Activated CD8-positive, alpha-beta T cell treated with anti-CD3 and anti-CD28 coated beads for 36 hours (primary cell): ENCODE data around the gene FBXO28. TPM values are rescaled to one million over a fixed set of nuclear protein-coding genes. Genes with fewer than 3 reads are reported as not detected.

Experiments
- ATAC-seq: fragments of 200-7000 bp; cut with Tn5 transposase; one replicate; pipeline ENCODE4 v1.10.0; 2021; ENCODE audit warnings: mild to moderate bottlenecking, moderate library complexity
- CTCF ChIA-PET: fragments of 350-600 bp; sonication (Branson Sonifier 250); formaldehyde crosslinking; loops from one replicate; lab custom pipeline; 2021; ENCODE audit warnings: antibody characterized with exemption; lab: Charles Lee
- POLR2A ChIA-PET: fragments of 350-600 bp; sonication (Branson Sonifier 250); formaldehyde crosslinking; loops from one replicate; lab custom pipeline; 2021; ENCODE audit warnings: antibody characterized with exemption; lab: Charles Lee
- DNase-seq: peaks from one replicate; pipeline ENCODE4 v3.0.0-alpha.2; 2020
- H3K27ac Mint-ChIP-seq: one replicate; pipeline ENCODE4 v1.8.0; 2021; ENCODE audit warnings: mild to moderate bottlenecking, mixed read lengths
- H3K27me3 Mint-ChIP-seq: one replicate; pipeline ENCODE4 v1.8.0; 2021; ENCODE audit warnings: mixed read lengths
- H3K36me3 Mint-ChIP-seq: one replicate; pipeline ENCODE4 v1.8.0; 2021; ENCODE audit warnings: low read depth, mixed read lengths
- H3K4me1 Mint-ChIP-seq: one replicate; pipeline ENCODE4 v1.8.0; 2021; ENCODE audit warnings: low read depth, mixed read lengths
- H3K4me3 Mint-ChIP-seq: one replicate; pipeline ENCODE4 v1.8.0; 2021; ENCODE audit warnings: mild to moderate bottlenecking, moderate library complexity, mixed read lengths
- H3K9me3 Mint-ChIP-seq: one replicate; pipeline ENCODE4 v1.8.0; 2021; ENCODE audit warnings: mixed read lengths
- intact Hi-C: fragments of 100-400 bp; cut with micrococcal nuclease; formaldehyde crosslinking; loops from one replicate; pipeline ENCODE4 v1.10.0; 2022
- total RNA-seq, 2 experiments: library from RNA; stranded (reverse); gene quantifications; one replicate each; pipeline ENCODE4 v1.2.3, GENCODE V29; 2021
- TF ChIP-seq, protein P1 (sequence below): fragments of 200-600 bp; IDR thresholded peaks from one replicate; pipeline ENCODE4 v1.8.0; 2022; ENCODE audit warnings: antibody characterized with exemption, mild to moderate bottlenecking

FBXO28 gene
- total RNA-seq, 2 experiments from 2014 or later, result 21.5 to 21.7 TPM

GRCh38 chr1:224087286-224087794, 26.6 kb upstream of the FBXO28 start:
- H3K4me3 Mint-ChIP-seq, result no peak overlapping the region
- no peak for ATAC-seq
- no peaks in the 10 kb centered on the region for H3K4me1 Mint-ChIP-seq
- intact Hi-C loops, result no loop called here
- POLR2A ChIA-PET, result no interaction called here
- H3K36me3 Mint-ChIP-seq, result no peaks in the 10 kb centered on the region
- DNase-seq, result no peak
- H3K27me3 Mint-ChIP-seq, result peaks cover 10% of the 10 kb centered on the region
- no peak overlapping the region for H3K27ac Mint-ChIP-seq
- no peaks in the 10 kb centered on the region for H3K9me3 Mint-ChIP-seq
- TF ChIP-seq, protein P1, sequence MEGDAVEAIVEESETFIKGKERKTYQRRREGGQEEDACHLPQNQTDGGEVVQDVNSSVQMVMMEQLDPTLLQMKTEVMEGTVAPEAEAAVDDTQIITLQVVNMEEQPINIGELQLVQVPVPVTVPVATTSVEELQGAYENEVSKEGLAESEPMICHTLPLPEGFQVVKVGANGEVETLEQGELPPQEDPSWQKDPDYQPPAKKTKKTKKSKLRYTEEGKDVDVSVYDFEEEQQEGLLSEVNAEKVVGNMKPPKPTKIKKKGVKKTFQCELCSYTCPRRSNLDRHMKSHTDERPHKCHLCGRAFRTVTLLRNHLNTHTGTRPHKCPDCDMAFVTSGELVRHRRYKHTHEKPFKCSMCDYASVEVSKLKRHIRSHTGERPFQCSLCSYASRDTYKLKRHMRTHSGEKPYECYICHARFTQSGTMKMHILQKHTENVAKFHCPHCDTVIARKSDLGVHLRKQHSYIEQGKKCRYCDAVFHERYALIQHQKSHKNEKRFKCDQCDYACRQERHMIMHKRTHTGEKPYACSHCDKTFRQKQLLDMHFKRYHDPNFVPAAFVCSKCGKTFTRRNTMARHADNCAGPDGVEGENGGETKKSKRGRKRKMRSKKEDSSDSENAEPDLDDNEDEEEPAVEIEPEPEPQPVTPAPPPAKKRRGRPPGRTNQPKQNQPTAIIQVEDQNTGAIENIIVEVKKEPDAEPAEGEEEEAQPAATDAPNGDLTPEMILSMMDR, result no peak
- CTCF ChIA-PET, result no interaction called here

DNA sequence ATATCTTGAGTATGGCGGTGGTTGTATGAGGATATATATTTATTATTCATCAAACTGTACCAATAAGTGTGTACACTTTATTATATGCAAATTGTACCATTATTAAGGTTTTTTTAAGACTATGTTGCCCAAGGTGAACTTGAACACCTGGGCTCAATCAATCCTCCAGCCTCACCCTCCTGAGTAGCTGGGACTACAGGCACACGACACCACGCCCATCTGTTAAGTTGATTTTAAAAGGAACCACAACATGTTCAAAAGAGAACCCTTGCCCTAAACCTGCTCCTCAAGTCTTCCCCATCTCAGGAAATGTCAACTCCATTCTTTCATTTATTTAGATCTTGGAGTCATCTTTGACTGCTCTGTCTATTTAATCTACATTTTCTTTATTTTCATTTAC, 24.3 kb upstream of the FBXO28 start:
- ATAC-seq, result no peak
- DNase-seq, result no peak
- Mint-ChIP-seq H3K4me3 (no peak overlapping the region), H3K27ac (no peak overlapping the region), H3K36me3 (no peaks in the 10 kb centered on the region), H3K27me3 (peaks cover 12% of the 10 kb centered on the region), H3K9me3 (no peaks in the 10 kb centered on the region), H3K4me1 (no peaks in the 10 kb centered on the region)
- CTCF ChIA-PET, result no interaction called here
- intact Hi-C loops, result no loop called here
- TF ChIP-seq, protein P1, result no peak
- POLR2A ChIA-PET, result no interaction called here

GRCh38 chr1:224090116-224090515, 23.8 kb upstream of the FBXO28 start:
- Mint-ChIP-seq H3K27ac (no peak overlapping the region), H3K9me3 (no peaks in the 10 kb centered on the region), H3K36me3 (no peaks in the 10 kb centered on the region), H3K27me3 (peaks cover 12% of the 10 kb centered on the region), H3K4me3 (no peak overlapping the region), H3K4me1 (no peaks in the 10 kb centered on the region)
- DNase-seq (no peak), ATAC-seq (no peak)
- ChIA-PET POLR2A (no interaction called here), CTCF (no interaction called here)
- intact Hi-C loops, result no loop called here
- TF ChIP-seq, protein P1, result no peak

DNA sequence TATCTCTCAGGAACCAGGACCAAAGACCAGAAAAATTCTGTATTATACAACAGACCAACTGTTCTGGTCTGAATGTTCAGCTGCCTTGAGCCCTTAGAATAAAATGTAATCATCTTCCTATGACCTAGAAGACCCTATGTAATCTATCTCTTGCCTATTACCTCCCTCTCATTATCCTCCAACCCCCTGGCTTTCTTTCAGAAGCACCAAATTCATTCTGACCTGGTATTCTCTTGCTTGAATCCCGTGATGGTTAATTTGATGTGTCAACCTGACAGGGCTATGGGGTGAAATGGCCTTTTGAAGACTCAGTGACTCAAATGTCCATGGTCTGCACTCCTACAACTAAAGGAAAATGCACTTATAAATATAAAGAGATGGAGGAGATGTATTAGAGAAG, 21.8 kb upstream of the FBXO28 start:
- CTCF ChIA-PET, result no interaction called here
- H3K4me1 Mint-ChIP-seq, result no peaks in the 10 kb centered on the region
- no peak overlapping the region for H3K4me3 Mint-ChIP-seq

DNA sequence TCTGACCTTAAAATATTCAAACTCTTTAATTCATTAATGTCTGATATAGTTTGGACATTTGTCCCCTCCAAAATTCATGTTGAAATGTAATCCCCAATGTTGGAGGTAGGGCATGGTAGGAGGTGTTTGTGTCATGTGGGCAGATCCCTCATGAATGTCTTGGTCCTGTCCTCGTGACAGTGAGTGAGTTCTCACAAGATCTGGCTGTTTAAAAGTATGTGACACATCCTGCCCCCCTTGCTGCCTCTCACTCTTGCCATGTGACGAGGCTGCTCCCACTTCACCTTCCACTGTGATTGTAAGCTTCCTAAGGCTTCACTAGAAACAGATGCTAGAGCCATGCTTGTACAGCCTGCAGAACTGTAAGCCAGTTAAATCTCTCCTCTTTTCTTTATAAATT, 21.3 kb upstream of the FBXO28 start:
- peaks cover 10% of the 10 kb centered on the region for H3K27me3 Mint-ChIP-seq

More for the DNA sequence above, 21.8 kb upstream of the FBXO28 start:
- H3K9me3 Mint-ChIP-seq, result no peaks in the 10 kb centered on the region
- peaks cover 10% of the 10 kb centered on the region for H3K27me3 Mint-ChIP-seq
- no peak overlapping the region for H3K27ac Mint-ChIP-seq
- TF ChIP-seq, protein P1, result no peak
- intact Hi-C loops, result no loop called here
- no peak for ATAC-seq
- H3K36me3 Mint-ChIP-seq, result no peaks in the 10 kb centered on the region
- DNase-seq, result no peak
- POLR2A ChIA-PET, result no interaction called here

More for the DNA sequence above, 21.3 kb upstream of the FBXO28 start:
- intact Hi-C loops, result no loop called here
- Mint-ChIP-seq H3K9me3 (no peaks in the 10 kb centered on the region), H3K27ac (no peak overlapping the region), H3K4me3 (no peak overlapping the region), H3K36me3 (no peaks in the 10 kb centered on the region), H3K4me1 (no peaks in the 10 kb centered on the region)
- no peak for DNase-seq
- ChIA-PET CTCF (no interaction called here), POLR2A (no interaction called here)
- ATAC-seq, result no peak
- TF ChIP-seq, protein P1, result no peak
